ENCODE measurements around the gene UBE2J1.

UBE2J1 gene

DNA sequence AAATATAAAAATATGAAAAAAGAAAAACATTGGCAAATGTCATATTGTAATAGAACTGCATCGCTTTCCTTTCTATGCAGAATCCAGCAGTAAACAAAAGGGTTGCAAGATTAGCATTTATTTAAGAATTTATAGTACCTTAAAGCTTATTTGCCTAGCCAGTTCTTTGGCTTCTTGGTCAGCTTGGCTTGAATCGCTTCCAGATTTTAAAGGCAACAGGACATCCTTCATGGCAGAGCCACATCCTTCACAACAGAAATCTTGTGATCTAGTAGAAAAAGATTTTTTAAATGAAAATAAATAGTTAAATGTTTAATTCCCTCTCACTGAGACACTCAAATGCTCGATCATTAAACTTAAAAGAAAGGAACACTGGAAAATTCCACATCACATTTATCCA, 17.4 kb downstream of the UBE2J1 start:
- H3K36me3 ChIP-seq (ENCODE audit: control insufficient read depth, low read length) = peaks cover 87% of the 10 kb centered on the region
- TF ChIP-seq CTCF (IDR thresholded peaks at IDR 0.05; ENCODE audit: low read depth, low read length, poor library complexity, severe bottlenecking) (no peak), EZH2phosphoT487 (IDR thresholded peaks at IDR 0.05; ENCODE audit: borderline replicate concordance, low read length) (no peak)
- H3F3A ChIP-seq (ENCODE audit: control insufficient read depth, insufficient read depth) = peaks cover 30% of the 10 kb centered on the region

GRCh38 chr6:89330910-89331309, 21.6 kb downstream of the UBE2J1 start:
- Histone ChIP-seq H3K4me1 (ENCODE audit: control insufficient read depth, low read length) (no peaks in the 10 kb centered on the region), H3K36me3 (ENCODE audit: control insufficient read depth, low read length) (peaks cover 93% of the 10 kb centered on the region), H3F3A (ENCODE audit: control insufficient read depth, insufficient read depth) (peaks cover 44% of the 10 kb centered on the region), H3K79me2 (ENCODE audit: control insufficient read depth, low read length) (peaks cover 11% of the 10 kb centered on the region), H4K20me1 (ENCODE audit: control insufficient read depth, insufficient read depth, low read depth, low read length) (no peaks in the 10 kb centered on the region), H3K4me3 (ENCODE audit: low read length) (no peak overlapping the region), H3K27me3 (ENCODE audit: control insufficient read depth, low read length) (no peaks in the 10 kb centered on the region), H3K9me3 (ENCODE audit: control insufficient read depth, insufficient read depth, low read length) (no peaks in the 10 kb centered on the region), H3K4me2 (ENCODE audit: low read length) (no peak overlapping the region), H3K9me2 (replicated peaks; ENCODE audit: control insufficient read depth, low read length) (no peaks in the 10 kb centered on the region), H3K27ac (ENCODE audit: low read depth, low read length) (no peak overlapping the region)
- no peak for TF ChIP-seq EZH2phosphoT487 (IDR thresholded peaks at IDR 0.05; ENCODE audit: borderline replicate concordance, low read length)
- TF ChIP-seq CTCF (IDR thresholded peaks at IDR 0.05; ENCODE audit: low read depth, low read length, poor library complexity, severe bottlenecking) = no peak

More for the DNA sequence above, 17.4 kb downstream of the UBE2J1 start:
- no peaks in the 10 kb centered on the region for H3K9me2 ChIP-seq (replicated peaks; ENCODE audit: control insufficient read depth, low read length)
- no peak overlapping the region for H3K27ac ChIP-seq (ENCODE audit: low read depth, low read length)
- H3K9me3 ChIP-seq (ENCODE audit: control insufficient read depth, insufficient read depth, low read length) = no peaks in the 10 kb centered on the region
- H3K4me3 ChIP-seq (ENCODE audit: low read length) = no peak overlapping the region
- H3K27me3 ChIP-seq (ENCODE audit: control insufficient read depth, low read length) = no peaks in the 10 kb centered on the region
- H3K4me1 ChIP-seq (ENCODE audit: control insufficient read depth, low read length) = peaks cover 5% of the 10 kb centered on the region; the same call in 1 of the 2 replicates
- no peak overlapping the region for H3K4me2 ChIP-seq (ENCODE audit: low read length)
- H4K20me1 ChIP-seq (ENCODE audit: control insufficient read depth, insufficient read depth, low read depth, low read length) = peaks cover 3% of the 10 kb centered on the region; the same call in 1 of the 2 replicates
- H3K79me2 ChIP-seq (ENCODE audit: control insufficient read depth, low read length) = peaks cover 41% of the 10 kb centered on the region

- peaks cover 95% of the 10 kb centered on the region for H3K36me3 ChIP-seq (ENCODE audit: control insufficient read depth, low read length)
- no peak overlapping the region for H3K4me2 ChIP-seq (ENCODE audit: low read length)
- no peak for TF ChIP-seq EZH2phosphoT487 (IDR thresholded peaks at IDR 0.05; ENCODE audit: borderline replicate concordance, low read length)
- TF ChIP-seq CTCF (IDR thresholded peaks at IDR 0.05; ENCODE audit: low read depth, low read length, poor library complexity, severe bottlenecking) = no peak
- no peak overlapping the region for H3K27ac ChIP-seq (ENCODE audit: low read depth, low read length)
- H3K4me1 ChIP-seq (ENCODE audit: control insufficient read depth, low read length) = peaks cover 10% of the 10 kb centered on the region
- H3K9me3 ChIP-seq (ENCODE audit: control insufficient read depth, insufficient read depth, low read length) = no peaks in the 10 kb centered on the region
- no peaks in the 10 kb centered on the region for H3K27me3 ChIP-seq (ENCODE audit: control insufficient read depth, low read length)
- no peaks in the 10 kb centered on the region for H4K20me1 ChIP-seq (ENCODE audit: control insufficient read depth, insufficient read depth, low read depth, low read length)
- peaks cover 8% of the 10 kb centered on the region; the same call in 1 of the 2 replicates for H3K79me2 ChIP-seq (ENCODE audit: control insufficient read depth, low read length)
- H3K9me2 ChIP-seq (replicated peaks; ENCODE audit: control insufficient read depth, low read length) = no peaks in the 10 kb centered on the region
- peaks cover 56% of the 10 kb centered on the region for H3F3A ChIP-seq (ENCODE audit: control insufficient read depth, insufficient read depth)
- H3K4me3 ChIP-seq (ENCODE audit: low read length) = no peak overlapping the region
These were observed 23.5 kb downstream of the UBE2J1 start for GRCh38 chr6:89328976-89329375.

Measured in DOHH2 (cell line).